Measurements from ENCODE around the gene WWP2.

GRCh38 chr16:69725480-69726312 is 36.4 kb upstream of the WWP2 start:
- no peak for TF ChIP-seq CTCF (conservative IDR thresholded peaks at IDR 0.05; ENCODE audit: low read length)
- TF ChIP-seq EZH2phosphoT487 (IDR thresholded peaks at IDR 0.05; ENCODE audit: borderline replicate concordance, low read depth, low read length): no peak

Measured in OCI-LY7 (cell line).